Measurements from ENCODE around the gene ITPR2. TPM values are rescaled to one million over a fixed set of nuclear protein-coding genes. Genes with fewer than 3 reads are reported as not detected.

The ITPR2 gene
- total RNA-seq, 2 donors from 2014 or later = 42.6 to 76.9 TPM

DNA sequence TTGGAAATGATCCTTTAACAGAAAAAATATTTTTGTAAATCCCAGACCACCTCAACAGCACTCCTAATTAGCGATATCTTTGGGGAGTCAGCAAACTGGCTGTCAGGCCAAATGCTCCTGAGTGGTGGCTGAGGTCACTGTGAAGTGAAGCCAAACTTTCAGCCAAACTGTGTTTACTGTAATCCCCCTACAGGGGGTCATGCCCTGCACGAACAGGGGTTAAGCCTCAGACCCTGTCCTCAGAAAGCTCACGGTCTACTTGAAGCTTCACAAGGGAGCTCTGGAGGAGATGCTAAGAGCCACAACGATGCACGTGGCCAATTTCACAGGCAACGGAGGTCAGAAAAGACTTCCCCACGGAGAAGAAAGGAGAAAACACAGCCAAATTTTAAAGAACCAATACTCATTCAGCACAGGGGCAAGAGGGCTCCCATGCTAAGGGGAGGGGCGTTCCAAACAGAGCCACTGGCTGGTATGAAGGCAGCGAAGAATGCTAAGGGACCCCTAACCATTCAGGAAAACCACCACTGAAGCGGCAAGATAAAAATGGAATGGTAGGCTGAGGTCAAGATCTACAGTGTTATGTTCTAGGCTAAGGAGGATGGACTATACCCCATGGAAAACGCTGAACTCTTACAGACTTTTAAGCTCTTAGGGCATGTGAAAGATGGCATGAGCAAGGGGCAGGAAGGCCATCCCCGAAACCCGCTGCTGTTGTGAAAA lies 105.4 kb downstream of the ITPR2 start:
- H3K9me3 Mint-ChIP-seq = no peaks in the 10 kb centered on the region
- peaks cover under 1% of the 10 kb centered on the region for H3K36me3 Mint-ChIP-seq
- ATAC-seq = no peak
- no peak overlapping the region for H3K4me3 Mint-ChIP-seq
- H3K27ac Mint-ChIP-seq = no peak overlapping the region
- H3K27me3 Mint-ChIP-seq = no peaks in the 10 kb centered on the region
- peaks cover 42 to 46% of the 10 kb centered on the region in 2 donors for H3K4me1 Mint-ChIP-seq (ENCODE audit: low read depth in 2 of 2)
- no peak for DNase-seq (ENCODE audit: low spot score)

- Mint-ChIP-seq H3K4me1 (ENCODE audit: low read depth in 2 of 2) (peaks cover 36 to 39% of the 10 kb centered on the region in 2 donors), H3K27me3 (no peaks in the 10 kb centered on the region), H3K36me3 (peaks cover 8% of the 10 kb centered on the region), H3K4me3 (no peak overlapping the region), H3K27ac (no peak overlapping the region), H3K9me3 (no peaks in the 10 kb centered on the region)
- DNase-seq (ENCODE audit: low spot score) = no peak
- ATAC-seq = no peak
These were observed 106.0 kb downstream of the ITPR2 start for GRCh38 chr12:26726956-26727355.

- H3K4me3 Mint-ChIP-seq = no peak overlapping the region
- no peak overlapping the region for H3K27ac Mint-ChIP-seq
- peaks cover 29 to 32% of the 10 kb centered on the region in 2 donors for H3K4me1 Mint-ChIP-seq (ENCODE audit: low read depth in 2 of 2)
- no peak for DNase-seq (ENCODE audit: low spot score)
- no peaks in the 10 kb centered on the region for H3K9me3 Mint-ChIP-seq
- H3K36me3 Mint-ChIP-seq = peaks cover 8% of the 10 kb centered on the region
- no peaks in the 10 kb centered on the region for H3K27me3 Mint-ChIP-seq
- ATAC-seq = no peak
These were observed 107.6 kb downstream of the ITPR2 start for GRCh38 chr12:26725276-26725916.

DNA sequence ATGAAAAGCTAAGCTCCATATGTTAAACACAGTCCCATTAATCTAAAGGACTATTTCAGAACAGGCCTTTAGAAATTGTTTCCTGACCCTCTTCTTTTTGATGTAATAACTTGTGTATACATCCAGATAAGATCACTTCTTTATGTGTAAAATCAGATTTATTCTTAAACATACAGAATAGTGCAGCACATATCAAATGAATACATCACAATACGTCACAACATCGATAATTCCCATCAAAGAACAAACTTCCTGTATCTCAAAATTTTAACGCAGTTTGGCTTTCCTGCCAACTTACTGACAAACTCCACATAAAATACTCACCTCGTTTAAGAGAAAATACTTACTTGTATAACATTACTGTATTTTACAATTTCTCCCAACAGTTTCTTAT lies 108.7 kb downstream of the ITPR2 start:
- Mint-ChIP-seq H3K27me3 (no peaks in the 10 kb centered on the region), H3K9me3 (no peaks in the 10 kb centered on the region), H3K4me3 (no peak overlapping the region), H3K4me1 (ENCODE audit: low read depth in 2 of 2) (peaks cover 18 to 21% of the 10 kb centered on the region in 2 donors), H3K27ac (no peak overlapping the region), H3K36me3 (peaks cover 8% of the 10 kb centered on the region)
- DNase-seq (ENCODE audit: low spot score) (no peak), ATAC-seq (no peak)

GRCh38 chr12:26723379-26724308 lies 109.3 kb downstream of the ITPR2 start:
- ATAC-seq = no peak
- H3K4me3 Mint-ChIP-seq = no peak overlapping the region
- no peaks in the 10 kb centered on the region for H3K9me3 Mint-ChIP-seq
- H3K27me3 Mint-ChIP-seq = no peaks in the 10 kb centered on the region
- no peak for DNase-seq (ENCODE audit: low spot score)
- H3K4me1 Mint-ChIP-seq (ENCODE audit: low read depth in 2 of 2) = peaks cover 14 to 15% of the 10 kb centered on the region in 2 donors
- H3K27ac Mint-ChIP-seq = no peak overlapping the region
- H3K36me3 Mint-ChIP-seq = peaks cover 8% of the 10 kb centered on the region

DNA sequence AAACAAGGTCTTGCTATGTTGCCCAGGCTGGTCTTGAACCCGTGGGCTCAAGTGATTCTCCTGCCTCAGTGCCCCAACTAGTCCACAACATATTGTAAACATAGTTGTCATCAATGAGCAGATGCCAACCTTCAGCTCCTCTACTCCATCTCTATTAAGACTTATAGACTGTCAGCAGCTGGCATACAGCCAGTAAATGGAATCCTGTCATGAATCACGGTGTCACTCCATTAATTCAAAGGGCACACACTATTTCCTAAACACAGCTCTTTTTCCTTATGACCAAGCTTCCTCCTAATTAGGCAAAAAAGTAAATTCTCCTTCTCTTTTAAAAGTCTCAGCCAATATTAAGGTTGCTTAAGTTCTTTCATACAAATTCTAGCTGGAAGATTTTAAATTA lies 111.2 kb downstream of the ITPR2 start:
- no peaks in the 10 kb centered on the region for H3K9me3 Mint-ChIP-seq
- H3K27me3 Mint-ChIP-seq = no peaks in the 10 kb centered on the region
- H3K4me3 Mint-ChIP-seq = no peak overlapping the region
- H3K27ac Mint-ChIP-seq = no peak overlapping the region
- ATAC-seq (no peak), DNase-seq (ENCODE audit: low spot score) (no peak)
- H3K4me1 Mint-ChIP-seq (ENCODE audit: low read depth in 2 of 2) = peaks cover 4 to 7% of the 10 kb centered on the region in 2 donors
- peaks cover 8% of the 10 kb centered on the region for H3K36me3 Mint-ChIP-seq

GRCh38 chr12:26719852-26720251 lies 113.1 kb downstream of the ITPR2 start:
- H3K4me3 Mint-ChIP-seq = no peak overlapping the region
- no peak for ATAC-seq
- no peaks in the 10 kb centered on the region for H3K9me3 Mint-ChIP-seq
- H3K27ac Mint-ChIP-seq = no peak overlapping the region
- H3K27me3 Mint-ChIP-seq = no peaks in the 10 kb centered on the region
- no peaks in the 10 kb centered on the region for H3K4me1 Mint-ChIP-seq (ENCODE audit: low read depth in 2 of 2)
- peaks cover 12% of the 10 kb centered on the region for H3K36me3 Mint-ChIP-seq
- DNase-seq (ENCODE audit: low spot score) = no peak

DNA sequence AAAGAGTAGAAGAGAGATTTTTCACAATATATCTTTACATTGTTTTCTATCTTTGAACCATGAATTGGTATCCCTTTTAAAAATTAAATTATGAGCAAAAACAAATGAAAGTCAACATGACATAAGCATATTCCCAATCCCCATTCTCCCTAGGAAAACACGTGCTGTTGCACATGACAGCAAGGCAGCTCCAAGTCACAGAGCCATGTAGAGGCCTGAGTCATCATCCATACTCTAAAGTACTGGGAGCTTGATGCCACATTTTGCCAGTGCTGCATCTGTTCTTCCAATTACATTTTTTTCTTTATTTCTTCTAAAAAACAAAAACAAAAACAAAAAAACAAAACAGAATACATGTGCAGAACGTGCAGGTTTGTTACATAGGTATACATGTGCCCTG lies 115.2 kb downstream of the ITPR2 start:
- H3K4me1 Mint-ChIP-seq (ENCODE audit: low read depth in 2 of 2) = no peaks in the 10 kb centered on the region
- no peak overlapping the region for H3K27ac Mint-ChIP-seq
- peaks cover 20% of the 10 kb centered on the region for H3K36me3 Mint-ChIP-seq

GRCh38 chr12:26715232-26715631 lies 117.8 kb downstream of the ITPR2 start:
- peaks cover 6 to 7% of the 10 kb centered on the region in 2 donors for H3K4me1 Mint-ChIP-seq (ENCODE audit: low read depth in 2 of 2)
- no peak overlapping the region for H3K4me3 Mint-ChIP-seq
- H3K27ac Mint-ChIP-seq = no peak overlapping the region
- peaks cover 12% of the 10 kb centered on the region for H3K36me3 Mint-ChIP-seq
- no peak for DNase-seq (ENCODE audit: low spot score)
- no peaks in the 10 kb centered on the region for H3K27me3 Mint-ChIP-seq
- ATAC-seq = no peak
- H3K9me3 Mint-ChIP-seq = no peaks in the 10 kb centered on the region

More for the DNA sequence above, 115.2 kb downstream of the ITPR2 start:
- no peaks in the 10 kb centered on the region for H3K27me3 Mint-ChIP-seq
- DNase-seq (ENCODE audit: low spot score) = no peak
- no peak overlapping the region for H3K4me3 Mint-ChIP-seq
- no peak for ATAC-seq
- no peaks in the 10 kb centered on the region for H3K9me3 Mint-ChIP-seq

DNA sequence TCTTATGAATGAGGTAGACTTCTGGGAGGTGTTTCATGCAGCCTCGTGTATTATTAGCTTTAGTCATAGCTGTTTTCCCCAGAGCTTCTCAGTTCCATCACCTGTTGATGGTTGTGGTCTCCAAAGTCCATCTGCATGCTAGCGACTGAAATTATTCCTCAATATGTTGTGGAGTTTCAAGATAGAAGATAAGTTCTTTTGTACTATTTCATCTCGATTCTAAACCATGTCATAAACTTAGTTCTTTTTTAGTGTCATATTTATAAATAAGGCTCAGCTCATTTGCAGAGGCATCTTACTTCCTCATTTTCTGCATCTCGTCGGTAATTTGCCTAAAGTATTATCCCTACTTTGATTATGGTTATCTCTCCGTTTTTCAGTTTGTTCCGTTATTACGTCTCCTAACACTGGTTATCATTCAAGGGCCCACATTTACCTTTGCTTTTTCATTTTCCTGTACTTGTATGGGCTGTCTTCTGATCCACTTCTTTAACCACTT lies 119.1 kb downstream of the ITPR2 start:
- no peaks in the 10 kb centered on the region for H3K27me3 Mint-ChIP-seq
- ATAC-seq = no peak
- no peak overlapping the region for H3K27ac Mint-ChIP-seq
- no peak for DNase-seq (ENCODE audit: low spot score)
- H3K9me3 Mint-ChIP-seq = no peaks in the 10 kb centered on the region
- peaks cover 6 to 7% of the 10 kb centered on the region in 2 donors for H3K4me1 Mint-ChIP-seq (ENCODE audit: low read depth in 2 of 2)
- H3K36me3 Mint-ChIP-seq = peaks cover 12% of the 10 kb centered on the region
- H3K4me3 Mint-ChIP-seq = no peak overlapping the region

- no peaks in the 10 kb centered on the region for H3K27me3 Mint-ChIP-seq
- H3K4me3 Mint-ChIP-seq = no peak overlapping the region
- H3K36me3 Mint-ChIP-seq = peaks cover 18% of the 10 kb centered on the region
- H3K27ac Mint-ChIP-seq = no peak overlapping the region
- peaks cover 4% of the 10 kb centered on the region for H3K9me3 Mint-ChIP-seq
- ATAC-seq (no peak), DNase-seq (ENCODE audit: low spot score) (no peak)
- peaks cover 6 to 7% of the 10 kb centered on the region in 2 donors for H3K4me1 Mint-ChIP-seq (ENCODE audit: low read depth in 2 of 2)
These were observed 120.1 kb downstream of the ITPR2 start for GRCh38 chr12:26712892-26713291.

DNA sequence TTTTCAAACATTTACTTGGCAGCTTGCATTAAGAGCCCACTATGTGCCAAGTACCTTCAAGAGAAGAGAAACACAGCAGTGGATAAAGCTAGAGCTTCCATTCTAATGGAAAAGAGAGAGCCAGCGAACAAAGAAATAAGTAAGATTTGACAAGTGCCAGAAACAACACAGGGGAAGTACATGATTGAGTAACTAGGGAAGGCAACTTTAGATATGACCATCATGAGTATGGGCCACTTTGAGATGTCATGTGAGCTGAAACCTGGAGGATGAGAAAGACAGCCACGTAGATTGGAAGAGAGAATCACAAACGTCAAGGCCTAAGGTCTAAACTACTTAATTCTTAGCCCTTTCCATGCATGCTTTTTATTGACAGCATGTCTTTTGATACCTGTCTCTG lies 121.4 kb downstream of the ITPR2 start:
- DNase-seq (ENCODE audit: low spot score) = no peak
- ATAC-seq = no peak
- Mint-ChIP-seq H3K4me3 (no peak overlapping the region), H3K4me1 (ENCODE audit: low read depth in 2 of 2) (peaks cover 6 to 7% of the 10 kb centered on the region in 2 donors), H3K9me3 (peaks cover 4% of the 10 kb centered on the region), H3K27ac (no peak overlapping the region), H3K36me3 (peaks cover 20% of the 10 kb centered on the region), H3K27me3 (no peaks in the 10 kb centered on the region)

GRCh38 chr12:26711072-26711471 lies 121.9 kb downstream of the ITPR2 start:
- Mint-ChIP-seq H3K27ac (no peak overlapping the region), H3K4me3 (no peak overlapping the region), H3K9me3 (peaks cover 4% of the 10 kb centered on the region), H3K27me3 (no peaks in the 10 kb centered on the region), H3K4me1 (ENCODE audit: low read depth in 2 of 2) (peaks cover 6 to 7% of the 10 kb centered on the region in 2 donors), H3K36me3 (peaks cover 20% of the 10 kb centered on the region)
- no peak for DNase-seq (ENCODE audit: low spot score)
- no peak for ATAC-seq

Measured in natural killer cell treated with Interleukin-12 subunit alpha and Interleukin-12 subunit beta and Interleukin-15 and Interleukin-18, amount 100 ng/mL, for 72 hours (primary cell).